ENCODE measurements around the gene TBC1D21.

TBC1D21 gene

GRCh38 chr15:73909651-73910050 is 36.3 kb downstream of the TBC1D21 start:
- DNase-seq: no peak

GRCh38 chr15:73910522-73911303 is 37.3 kb downstream of the TBC1D21 start:
- DNase-seq: no peak

GRCh38 chr15:73912030-73912596 is 38.7 kb downstream of the TBC1D21 start:
- DNase-seq: no peak

GRCh38 chr15:73914145-73914544 is 40.8 kb downstream of the TBC1D21 start:
- DNase-seq: no peak

GRCh38 chr15:73915082-73915481 is 41.7 kb downstream of the TBC1D21 start:
- DNase-seq: peak; percentile 4

GRCh38 chr15:73918784-73919183 is 45.4 kb downstream of the TBC1D21 start:
- no peak for DNase-seq

GRCh38 chr15:73919706-73920105 is 46.3 kb downstream of the TBC1D21 start:
- DNase-seq: no peak

GRCh38 chr15:73921254-73921925 is 48.0 kb downstream of the TBC1D21 start:
- DNase-seq: no peak

GRCh38 chr15:73922186-73923151 is 49.1 kb downstream of the TBC1D21 start:
- DNase-seq: peak; percentile 73

- DNase-seq: no peak
Measured at GRCh38 chr15:73923156-73923487, 49.8 kb downstream of the TBC1D21 start.

- DNase-seq: no peak
Measured at GRCh38 chr15:73923488-73924164, 50.3 kb downstream of the TBC1D21 start.

- DNase-seq: peak; percentile 59
Measured at GRCh38 chr15:73924171-73924921, 51.0 kb downstream of the TBC1D21 start.

GRCh38 chr15:73925848-73926218 is 52.5 kb downstream of the TBC1D21 start:
- no peak for DNase-seq

GRCh38 chr15:73926219-73927002 is 53.0 kb downstream of the TBC1D21 start, which contains the start of gene LOXL1:
LOXL1 (plus strand) TSS chr15:73926462; CDS start chr15:73926784, 322 bp downstream.
- DNase-seq: peak; percentile 65

- DNase-seq: peak; percentile 56
Measured at GRCh38 chr15:73927003-73927475, 53.7 kb downstream of the TBC1D21 start.

GRCh38 chr15:73927476-73928240 is 54.3 kb downstream of the TBC1D21 start:
- DNase-seq: peak; percentile 73

- peak; percentile 30 for DNase-seq
Measured at GRCh38 chr15:73928241-73928579, 54.8 kb downstream of the TBC1D21 start.

GRCh38 chr15:73928971-73929627 is 55.7 kb downstream of the TBC1D21 start:
- DNase-seq: no peak

GRCh38 chr15:73930371-73930770 is 57.0 kb downstream of the TBC1D21 start:
- DNase-seq: no peak
